Ovary (tissue), 9 donors: Measurements from ENCODE around the gene PBX1. TPM values are rescaled to one million over a fixed set of nuclear protein-coding genes. Genes with fewer than 3 reads are reported as not detected.

Experiments
- DNase-seq, 5 donors: peaks; one replicate each; pipeline ENCODE4 v3.0.0-alpha.2; 2019 to 2020
- H3K27ac ChIP-seq, 2 donors: fragments of 200-600 bp; one replicate each; pipeline versions ENCODE4 v1.5.1 to v1.8.0; 2019 to 2022
- H3K27me3 ChIP-seq: fragments of 200-600 bp; one replicate; pipeline ENCODE4 v1.8.0; 2022
- H3K36me3 ChIP-seq: fragments of 200-600 bp; sonication (generic); one replicate; pipeline ENCODE4 v1.5.1; 2019
- H3K4me1 ChIP-seq: one replicate; pipeline ENCODE4 v1.8.1; 2013; ENCODE audit warnings: mild to moderate bottlenecking, moderate library complexity; ENCODE audit not compliant: insufficient read depth
- H3K4me3 ChIP-seq: fragments of 200-600 bp; sonication (generic); one replicate; pipeline ENCODE4 v1.5.1; 2017
- H3K9me3 ChIP-seq, 2 donors: fragments of 200-600 bp in 1 of 2; sonication (generic) in 1 of 2; one replicate each; pipeline versions ENCODE4 v1.5.1 to v1.8.1; 2013 to 2019; ENCODE audit warnings: mild to moderate bottlenecking in 1 of 2, moderate library complexity in 1 of 2
- EP300 ChIP-seq: sonication (generic); formaldehyde crosslinking; IDR thresholded peaks from one replicate; pipeline ENCODE4 v1.6.1; 2017; ENCODE audit warnings: antibody characterized with exemption
- POLR2A ChIP-seq: fragments of 450-650 bp; IDR thresholded peaks from one replicate; pipeline ENCODE4 v1.6.1; 2017; ENCODE audit warnings: antibody characterized with exemption, mild to moderate bottlenecking, moderate library complexity
- WGBS, 3 donors: extraction: QIAGEN DNeasy Blood & Tissue Kit in 1 of 3; methylation state at CpG; one replicate each; pipeline versions ENCODE4 v1.1.5 to v1.1.7; 2013 to 2017; 5-methylcytosine and 5-hydroxymethylcytosine counted together
- intact Hi-C, 4 donors: fragments of 100-400 bp; cut with DNase I; formaldehyde crosslinking; loops; one replicate each; pipeline versions ENCODE4 v1.11.0 to v1.15.1; 2022 to 2023
- polyA plus RNA-seq, 2 donors: library from polyadenylated mRNA; stranded (reverse); fragments of 200-250 nt in 1 of 2; fragments of 350-450 nt in 1 of 2; fragmentation: Illumina TruSeq in 1 of 2; extraction: RNeasy Lipid Tissue Mini Kit (QIAGEN cat#74804) in 1 of 2; gene quantifications; one replicate each; pipeline ENCODE4 v1.2.3, GENCODE V29; 2013 to 2014
- total RNA-seq, 7 donors: library from RNA; depleted of rRNA in 2 of 7; stranded (reverse); fragments of >200 nt in 2 of 7; fragmentation: NEBNext Ultra II Directional in 3 of 7; extraction: Animal tissue kit (Norgen Biotek cat#: 25700) in 3 of 7; gene quantifications; one replicate each; pipeline versions ENCODE4 v1.1.0 to v1.2.4, GENCODE V29; 2016 to 2023
- TF ChIP-seq, protein P1 (sequence below), 3 donors: fragments of 450-650 bp in 2 of 3; fragments of 200-600 bp in 1 of 3; IDR thresholded peaks; one replicate each; pipeline versions ENCODE4 v1.5.1 to v1.8.0; 2016 to 2022; ENCODE audit warnings: antibody characterized with exemption in 3 of 3, mild to moderate bottlenecking in 1 of 3
- donor health status: DM: no; HTN: no; CAD: no; lungs with moderate emphysema.
- donor health status: DM: no; HTN: no; CAD: no.
- donor health status: Bipolar disorder and iron deficiency.
- donor health status: DM: yes; HTN: yes; CAD: no.
- donor health status: DM: no; HTN: no; CAD: no.
- donor health status: DM: yes; HTN: yes; CAD: no.

PBX1 gene
- total and polyA plus RNA-seq, 9 donors = 43.7 to 220 (median 142) TPM

DNA sequence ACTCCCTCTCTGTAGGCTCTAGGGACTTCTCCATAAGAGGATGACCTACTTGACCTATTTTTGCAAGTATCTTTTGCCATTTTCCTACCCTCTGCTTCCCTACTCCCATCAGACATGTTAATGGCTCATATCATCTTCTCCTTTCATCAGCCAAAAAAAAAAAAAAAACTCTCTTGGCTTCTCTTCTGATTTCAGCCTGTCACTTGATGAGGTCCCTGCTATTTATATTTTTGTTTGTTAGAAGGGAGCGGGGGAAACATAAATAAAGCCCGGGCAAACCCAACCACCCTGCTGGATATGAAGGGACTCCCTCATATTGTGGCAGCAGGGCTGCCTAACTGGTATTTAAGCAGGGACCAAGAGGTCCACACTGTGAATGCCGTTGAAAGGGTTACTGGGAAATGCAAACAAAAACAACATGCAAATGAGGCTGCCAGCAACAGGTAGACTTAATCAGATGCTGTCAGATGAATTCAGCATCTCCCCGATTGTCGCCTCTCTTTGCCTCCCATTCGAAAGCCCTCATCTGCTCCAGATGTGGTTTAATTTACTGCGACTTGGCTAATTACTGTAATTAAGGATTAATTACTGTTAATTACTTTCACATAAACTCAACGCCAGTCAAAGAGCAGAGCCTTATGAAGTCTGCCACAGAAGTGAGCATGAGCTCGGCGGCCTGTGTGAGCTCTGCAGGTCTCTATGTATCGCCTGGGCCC lies 172.3 kb downstream of the PBX1 start:
- TF ChIP-seq POLR2A (no peak), EP300 (no peak)
- TF ChIP-seq, protein P1, sequence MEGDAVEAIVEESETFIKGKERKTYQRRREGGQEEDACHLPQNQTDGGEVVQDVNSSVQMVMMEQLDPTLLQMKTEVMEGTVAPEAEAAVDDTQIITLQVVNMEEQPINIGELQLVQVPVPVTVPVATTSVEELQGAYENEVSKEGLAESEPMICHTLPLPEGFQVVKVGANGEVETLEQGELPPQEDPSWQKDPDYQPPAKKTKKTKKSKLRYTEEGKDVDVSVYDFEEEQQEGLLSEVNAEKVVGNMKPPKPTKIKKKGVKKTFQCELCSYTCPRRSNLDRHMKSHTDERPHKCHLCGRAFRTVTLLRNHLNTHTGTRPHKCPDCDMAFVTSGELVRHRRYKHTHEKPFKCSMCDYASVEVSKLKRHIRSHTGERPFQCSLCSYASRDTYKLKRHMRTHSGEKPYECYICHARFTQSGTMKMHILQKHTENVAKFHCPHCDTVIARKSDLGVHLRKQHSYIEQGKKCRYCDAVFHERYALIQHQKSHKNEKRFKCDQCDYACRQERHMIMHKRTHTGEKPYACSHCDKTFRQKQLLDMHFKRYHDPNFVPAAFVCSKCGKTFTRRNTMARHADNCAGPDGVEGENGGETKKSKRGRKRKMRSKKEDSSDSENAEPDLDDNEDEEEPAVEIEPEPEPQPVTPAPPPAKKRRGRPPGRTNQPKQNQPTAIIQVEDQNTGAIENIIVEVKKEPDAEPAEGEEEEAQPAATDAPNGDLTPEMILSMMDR (IDR thresholded peaks at IDR 0.05) = no peak
- Histone ChIP-seq H3K4me1 (peaks cover 6% of the 10 kb centered on the region), H3K9me3 (no peaks in the 10 kb centered on the region), H3K27ac (no peak overlapping the region), H3K27me3 (no peaks in the 10 kb centered on the region), H3K4me3 (no peak overlapping the region), H3K36me3 (no peaks in the 10 kb centered on the region)
- 85 to 87% (median 87%) methylated on average over 11 of the region's 11 CpGs for WGBS, 3 donors
- DNase-seq = no peak
- intact Hi-C loops = no loop called here

DNA sequence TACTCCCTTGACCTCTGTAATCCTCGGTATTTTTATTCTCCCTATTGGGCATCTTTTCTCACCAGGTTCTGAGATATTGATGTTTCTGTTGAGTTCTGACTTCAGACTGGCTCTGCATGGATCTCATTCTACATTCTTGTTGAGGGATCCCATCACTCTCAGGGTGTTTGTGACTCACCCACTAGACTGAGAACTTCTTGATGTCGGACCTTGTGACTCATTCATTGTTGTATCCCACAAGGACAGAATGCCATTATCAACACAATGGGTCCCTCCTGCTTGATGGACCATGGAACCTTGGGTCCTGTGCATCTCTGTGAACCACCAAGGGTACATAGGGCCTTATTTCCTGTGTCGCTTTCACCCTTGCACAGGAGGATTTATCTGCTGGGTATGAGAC lies 174.1 kb downstream of the PBX1 start:
- no peaks in the 10 kb centered on the region for H3K27me3 ChIP-seq
- no peaks in the 10 kb centered on the region for H3K36me3 ChIP-seq
- no peak for DNase-seq
- peaks cover 4% of the 10 kb centered on the region for H3K4me1 ChIP-seq
- 85 to 89% (median 87%) methylated on average over 3 of the region's 3 CpGs for WGBS, 3 donors
- H3K4me3 ChIP-seq = no peak overlapping the region
- no peak overlapping the region for H3K27ac ChIP-seq
- TF ChIP-seq, protein P1 (IDR thresholded peaks at IDR 0.05) = no peak
- no peak for TF ChIP-seq POLR2A
- TF ChIP-seq EP300 = no peak
- intact Hi-C loops = no loop called here
- H3K9me3 ChIP-seq = no peaks in the 10 kb centered on the region

DNA sequence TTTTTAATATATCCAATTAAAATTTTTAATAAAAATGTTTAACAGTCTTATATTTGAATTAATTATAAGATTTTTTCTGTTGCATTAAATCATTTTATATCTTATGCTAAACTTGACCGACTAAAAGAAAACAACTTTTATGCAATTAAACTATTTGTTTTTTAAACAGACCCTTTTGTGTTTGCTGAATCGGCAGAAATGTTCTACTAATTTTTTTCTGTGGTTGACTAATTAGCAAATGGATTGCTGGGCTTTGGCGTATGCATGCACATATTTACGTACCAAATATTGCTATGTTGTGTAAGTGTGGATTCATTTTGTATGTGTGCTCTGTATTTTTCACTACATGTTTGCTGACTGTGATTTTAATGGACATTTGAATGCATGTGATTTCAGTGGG lies 174.8 kb downstream of the PBX1 start:
- WGBS, 3 donors = 78 to 92% (median 84%) methylated on average over 4 of the region's 4 CpGs
- no peaks in the 10 kb centered on the region for H3K27me3 ChIP-seq
- H3K4me3 ChIP-seq = no peak overlapping the region
- no peaks in the 10 kb centered on the region for H3K9me3 ChIP-seq
- intact Hi-C loops = no loop called here
- H3K36me3 ChIP-seq = no peaks in the 10 kb centered on the region
- peaks cover 4% of the 10 kb centered on the region for H3K4me1 ChIP-seq
- DNase-seq = no peak
- H3K27ac ChIP-seq = no peak overlapping the region
- no peak for TF ChIP-seq EP300
- no peak for TF ChIP-seq POLR2A
- TF ChIP-seq, protein P1 (IDR thresholded peaks at IDR 0.05) = no peak

DNA sequence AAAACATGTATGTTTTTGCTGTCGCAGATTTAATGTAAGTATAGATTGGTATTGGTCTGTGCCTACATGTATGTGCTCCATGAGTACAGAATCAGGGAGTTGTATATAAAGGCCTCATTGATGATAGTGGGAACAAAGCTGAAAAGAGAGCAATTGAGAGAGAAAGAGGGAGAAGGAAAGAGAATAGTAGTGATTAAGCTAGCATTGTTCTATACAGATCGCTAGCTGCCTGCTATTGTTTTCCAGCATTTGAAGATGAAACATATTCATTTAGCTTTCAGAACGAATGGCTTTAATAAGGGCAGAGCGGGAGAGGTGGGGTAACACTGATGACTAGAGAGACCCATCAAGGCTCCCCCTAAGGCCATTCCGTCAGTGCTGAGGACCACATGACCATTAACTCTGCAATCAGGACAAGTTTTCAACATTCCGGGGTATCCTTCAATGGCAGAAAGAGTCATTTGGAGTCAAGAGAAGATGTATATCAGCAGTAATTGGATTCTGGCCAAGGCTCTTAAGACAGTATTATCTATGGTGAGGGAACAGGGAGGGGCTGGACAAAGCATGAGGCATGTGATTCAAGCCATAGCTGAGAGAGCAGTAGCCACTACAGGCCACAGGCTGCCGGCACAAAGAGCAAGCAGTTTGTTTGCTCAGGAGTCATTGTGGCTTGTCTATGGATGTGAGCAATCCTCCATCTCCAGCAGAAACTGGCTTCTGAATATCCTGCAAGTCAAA lies 176.5 kb downstream of the PBX1 start:
- no peaks in the 10 kb centered on the region for H3K9me3 ChIP-seq
- H3K27ac ChIP-seq = no peak overlapping the region
- no peak overlapping the region for H3K4me3 ChIP-seq
- H3K4me1 ChIP-seq = peaks cover 6% of the 10 kb centered on the region
- no peaks in the 10 kb centered on the region for H3K27me3 ChIP-seq
- 89 to 92% (median 92%) methylated on average over 7 of the region's 7 CpGs for WGBS, 3 donors
- H3K36me3 ChIP-seq = no peaks in the 10 kb centered on the region
- no peak for DNase-seq
- no peak for TF ChIP-seq POLR2A
- intact Hi-C loops = no loop called here

DNA sequence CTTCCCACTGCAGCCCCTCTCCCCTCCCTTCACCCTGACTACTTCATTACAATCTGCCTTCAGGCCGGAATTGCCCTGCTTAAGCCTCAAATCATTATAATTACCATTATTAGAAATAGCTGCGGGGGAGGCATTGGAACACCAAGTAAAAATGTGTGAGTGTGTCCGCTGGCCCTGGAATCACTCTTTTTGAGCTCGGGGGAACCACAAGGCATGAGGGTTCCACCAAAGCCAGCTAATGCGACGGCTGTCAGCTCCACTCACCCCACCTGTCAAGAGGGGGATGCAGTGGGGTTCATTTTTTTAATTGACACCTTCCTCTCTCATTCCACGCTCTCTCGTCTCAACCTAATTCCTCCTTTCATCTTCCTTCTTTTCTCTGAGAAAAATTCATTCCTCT lies 177.2 kb downstream of the PBX1 start:
- Histone ChIP-seq H3K27me3 (no peaks in the 10 kb centered on the region), H3K27ac (no peak overlapping the region), H3K36me3 (no peaks in the 10 kb centered on the region), H3K9me3 (no peaks in the 10 kb centered on the region), H3K4me1 (peaks cover 4% of the 10 kb centered on the region), H3K4me3 (no peak overlapping the region)
- no peak for DNase-seq
- intact Hi-C loops = no loop called here
- TF ChIP-seq, protein P1 (IDR thresholded peaks at IDR 0.05) = no peak
- TF ChIP-seq POLR2A (no peak), EP300 (no peak)
- WGBS, 3 donors = 85 to 94% (median 94%) methylated on average over 8 of the region's 8 CpGs
